ENCODE results near the gene CYP1A2.

The CYP1A2 gene

DNA sequence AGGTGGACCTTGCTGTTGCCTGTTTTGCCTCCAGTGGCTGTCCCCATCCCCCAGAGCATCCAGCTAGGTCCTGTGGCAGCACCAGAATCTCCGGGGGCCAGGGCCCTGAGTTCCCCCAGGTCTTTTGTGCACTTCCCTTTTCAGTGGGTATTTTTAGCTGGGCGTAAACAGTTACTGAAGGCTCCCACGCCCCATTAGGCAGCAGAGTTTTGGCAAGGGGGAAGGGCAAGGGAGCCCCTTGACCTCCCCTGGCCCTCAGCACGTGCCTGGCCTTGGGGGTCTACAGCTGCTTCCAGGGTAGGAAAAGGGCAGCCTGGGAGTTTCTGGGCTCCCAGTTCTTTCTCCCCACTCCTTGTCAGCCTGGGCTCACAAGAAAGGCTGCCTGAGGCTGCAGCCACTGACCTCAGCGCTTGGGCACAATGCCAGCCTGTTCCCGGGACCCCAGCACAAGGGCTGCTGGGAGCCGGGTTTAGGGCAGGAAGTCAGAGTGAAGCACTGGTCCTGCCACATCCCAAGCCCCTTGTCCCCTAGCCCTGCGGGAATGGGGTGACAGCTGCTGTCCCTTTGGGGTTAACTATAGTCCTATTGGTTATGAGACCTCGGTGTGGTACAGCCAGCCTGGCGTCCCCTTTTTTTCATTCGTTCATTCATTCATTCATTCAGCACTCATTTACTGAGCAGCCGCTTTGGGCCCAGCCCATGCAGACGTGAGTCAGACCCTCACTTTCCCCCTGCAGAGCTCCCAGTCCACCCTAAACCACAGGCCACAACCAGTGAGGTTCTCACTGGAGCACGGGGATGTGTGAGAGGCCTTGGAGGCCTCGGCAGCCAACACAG is 41.7 kb downstream of the CYP1A2 start:
- no peak for DNase-seq

DNA sequence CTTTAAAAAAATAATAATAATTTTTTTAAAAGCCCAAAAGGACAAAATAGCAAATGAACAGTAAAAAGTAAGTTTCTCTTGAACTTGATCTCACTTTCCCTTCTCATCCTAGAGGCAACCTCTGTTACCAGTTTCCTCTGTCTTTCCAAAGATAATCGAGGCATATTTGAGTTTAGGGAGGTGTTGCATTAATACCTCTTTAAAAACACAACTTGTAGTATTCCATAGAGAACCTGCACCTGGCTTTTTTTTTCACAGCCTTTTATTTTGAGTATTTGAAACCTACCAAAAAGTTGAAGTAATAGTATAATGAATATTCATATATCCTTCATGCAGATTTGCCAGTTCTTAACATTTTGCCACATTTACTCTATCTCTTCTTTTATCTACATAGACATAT is 42.4 kb downstream of the CYP1A2 start:
- DNase-seq, result no peak

- no peak for DNase-seq
Observed at GRCh38 chr15:74791667-74792066, 43.0 kb downstream of the CYP1A2 start.

GRCh38 chr15:74792227-74793016 is 43.8 kb downstream of the CYP1A2 start:
- no peak for DNase-seq

GRCh38 chr15:74793135-74794028 is 44.7 kb downstream of the CYP1A2 start:
- peak; percentile 81 for DNase-seq

DNA sequence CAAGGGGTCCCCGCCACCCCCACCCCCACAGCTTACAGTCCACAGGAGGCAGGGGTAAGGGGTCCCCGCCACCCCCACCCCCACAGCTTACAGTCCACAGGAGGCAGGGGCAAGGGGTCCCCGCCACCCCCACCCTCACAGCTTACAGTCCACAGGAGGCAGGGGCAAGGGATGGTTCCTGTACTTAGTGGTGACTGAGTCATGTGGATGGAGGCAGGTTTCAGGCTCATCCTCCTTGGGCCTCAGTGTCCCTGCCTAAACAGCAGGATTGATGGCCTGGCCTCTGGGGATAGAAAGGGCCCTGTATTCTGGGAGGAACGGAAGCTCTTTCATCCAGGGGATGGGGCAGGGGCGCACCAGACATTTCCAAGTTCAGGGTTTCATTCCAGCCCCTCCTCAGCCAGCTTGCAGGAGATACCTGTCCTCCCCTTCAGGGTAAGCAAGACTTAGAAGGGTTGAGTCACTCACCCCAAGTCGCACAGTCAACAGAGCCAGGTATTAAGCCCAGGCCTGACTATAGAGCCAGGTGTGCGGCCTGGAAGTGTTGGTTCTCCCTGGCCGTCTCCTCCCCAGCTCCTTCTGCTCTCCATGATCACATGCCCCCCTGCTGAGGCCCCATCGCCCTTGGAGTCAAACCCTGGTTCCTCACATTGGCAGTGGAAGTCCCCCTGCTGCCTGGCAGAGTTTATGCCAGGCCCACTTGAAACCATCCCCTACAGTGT is 45.8 kb downstream of the CYP1A2 start:
- DNase-seq, result no peak

DNA sequence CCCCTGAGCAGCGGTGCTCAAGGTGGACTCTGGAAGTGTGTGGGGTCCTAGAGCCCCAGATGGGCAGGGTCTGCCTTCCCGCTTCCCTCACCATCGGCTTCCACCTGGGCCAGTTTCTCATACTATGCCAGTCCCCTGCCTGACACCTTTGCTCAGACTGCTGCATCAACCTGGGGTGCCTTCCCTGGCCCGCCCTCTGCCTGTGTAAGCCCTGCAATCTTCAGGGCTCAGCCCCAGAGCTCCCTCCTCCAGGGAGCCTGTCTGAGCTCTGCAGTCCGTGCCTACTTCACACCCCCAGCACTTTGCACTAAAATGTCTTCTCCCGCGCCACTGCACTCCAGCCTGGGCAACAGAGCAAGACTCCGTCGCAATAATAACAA is 46.3 kb downstream of the CYP1A2 start:
- DNase-seq, result no peak

DNA sequence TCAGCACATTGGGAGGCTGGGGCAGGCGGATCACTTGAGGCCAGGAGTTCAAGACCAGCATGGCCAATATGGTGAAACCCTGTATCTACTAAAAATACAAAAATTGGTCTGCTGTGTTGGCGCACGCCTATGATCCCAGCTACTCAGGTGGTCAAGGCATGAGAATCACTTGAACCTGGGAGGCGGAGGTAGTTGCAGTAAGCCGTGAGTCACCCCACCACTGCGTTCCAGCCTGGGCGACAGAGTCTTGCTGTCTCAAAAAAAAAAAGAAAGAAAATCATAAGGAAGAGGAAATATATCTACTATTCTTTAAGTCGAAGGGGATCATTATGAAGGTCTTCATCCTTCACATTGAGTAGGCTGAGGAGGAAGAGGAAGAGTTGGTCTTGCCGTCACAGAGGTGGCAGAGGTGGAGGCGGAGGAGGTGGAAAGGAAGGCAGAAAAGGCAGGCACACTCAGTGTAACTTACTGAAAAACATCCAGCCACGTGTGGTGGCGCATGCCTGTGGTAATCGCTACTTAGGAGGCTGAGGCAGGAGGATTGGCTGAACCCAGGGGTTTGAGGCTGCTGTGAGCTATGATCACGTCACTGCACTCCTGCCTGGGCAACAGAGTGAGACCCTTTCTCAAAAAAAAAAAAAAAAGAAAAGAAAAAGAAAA is 47.5 kb downstream of the CYP1A2 start:
- DNase-seq, result peak; percentile 48

- no peak for DNase-seq
Observed at GRCh38 chr15:74798388-74799254, 50.0 kb downstream of the CYP1A2 start.

GRCh38 chr15:74799255-74799855 is 50.7 kb downstream of the CYP1A2 start:
- no peak for DNase-seq

- peak; percentile 92 for DNase-seq
Observed at GRCh38 chr15:74799856-74800558, 51.4 kb downstream of the CYP1A2 start.

DNA sequence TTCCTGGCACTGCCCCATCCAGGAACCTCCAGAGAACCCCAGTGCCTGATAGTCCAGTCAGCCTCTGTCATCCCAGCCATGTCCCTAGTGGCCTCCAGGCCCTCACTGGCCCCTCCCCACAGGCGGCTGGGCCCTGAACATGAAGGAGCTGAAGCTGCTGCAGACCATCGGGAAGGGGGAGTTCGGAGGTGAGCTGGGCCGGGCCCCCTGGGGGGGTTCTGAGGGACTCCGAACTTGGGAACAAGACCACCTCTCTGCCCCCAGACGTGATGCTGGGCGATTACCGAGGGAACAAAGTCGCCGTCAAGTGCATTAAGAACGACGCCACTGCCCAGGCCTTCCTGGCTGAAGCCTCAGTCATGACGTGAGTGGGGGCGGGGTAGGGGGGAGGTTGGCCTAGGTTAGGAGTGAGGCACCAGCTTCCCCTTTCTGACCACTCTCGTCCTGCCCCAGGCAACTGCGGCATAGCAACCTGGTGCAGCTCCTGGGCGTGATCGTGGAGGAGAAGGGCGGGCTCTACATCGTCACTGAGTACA is 52.0 kb downstream of the CYP1A2 start:
- no peak for DNase-seq

- DNase-seq, result no peak
Observed at GRCh38 chr15:74801311-74801997, 52.8 kb downstream of the CYP1A2 start.

DNA sequence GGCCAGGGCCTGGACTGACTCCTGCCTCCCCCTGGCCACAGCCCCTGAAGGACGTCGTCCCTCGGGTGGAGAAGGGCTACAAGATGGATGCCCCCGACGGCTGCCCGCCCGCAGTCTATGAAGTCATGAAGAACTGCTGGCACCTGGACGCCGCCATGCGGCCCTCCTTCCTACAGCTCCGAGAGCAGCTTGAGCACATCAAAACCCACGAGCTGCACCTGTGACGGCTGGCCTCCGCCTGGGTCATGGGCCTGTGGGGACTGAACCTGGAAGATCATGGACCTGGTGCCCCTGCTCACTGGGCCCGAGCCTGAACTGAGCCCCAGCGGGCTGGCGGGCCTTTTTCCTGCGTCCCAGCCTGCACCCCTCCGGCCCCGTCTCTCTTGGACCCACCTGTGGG is 53.6 kb downstream of the CYP1A2 start:
- no peak for DNase-seq

GRCh38 chr15:74802862-74803447 is 54.3 kb downstream of the CYP1A2 start:
- DNase-seq, result no peak

DNA sequence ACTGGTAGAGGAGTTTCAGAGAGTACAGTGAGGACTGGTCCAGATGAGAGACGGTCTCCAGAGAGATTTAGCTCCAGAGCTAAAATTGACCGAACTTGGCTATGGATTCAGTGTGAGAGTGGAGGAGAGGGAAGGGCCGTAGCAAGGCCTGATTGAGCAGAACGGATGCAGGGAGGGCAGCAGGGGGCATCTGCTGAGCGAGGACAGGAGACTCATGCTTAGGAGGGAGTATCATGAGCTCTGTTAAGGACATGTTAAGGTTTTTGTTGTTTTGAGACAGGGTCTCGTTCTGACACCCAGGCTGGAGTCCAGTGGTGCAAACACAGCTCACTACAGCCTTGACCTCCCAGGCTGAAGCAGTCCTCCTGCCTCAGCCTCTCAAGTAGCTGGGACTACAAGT is 56.3 kb downstream of the CYP1A2 start:
- DNase-seq, result no peak

All from CD4-positive, alpha-beta T cell treated with Interleukin-12 subunit alpha and Interleukin-12 subunit beta, for 1 hour (primary cell).